Panc1 (cell line): Measurements from ENCODE around the gene ERC2.

Source experiments
- POLR2AphosphoS5 ChIP-seq: IDR thresholded peaks from 2 replicates; pipeline ENCODE4 v1.6.1; 2012; ENCODE audit warnings: mild to moderate bottlenecking, low read depth, low read length, moderate library complexity
- SIN3A ChIP-seq: IDR thresholded peaks from 2 replicates; pipeline ENCODE4 v1.6.1; 2012; ENCODE audit warnings: low read depth, mild to moderate bottlenecking, low read length, moderate library complexity, borderline replicate concordance; ENCODE audit not compliant: insufficient read depth
- TCF7L2 ChIP-seq: IDR thresholded peaks from 2 replicates; pipeline ENCODE4 v1.6.1; 2011; ENCODE audit warnings: mild to moderate bottlenecking, low read depth, low read length, inconsistent platforms
- TF ChIP-seq, protein P1 (sequence below): fragments of 450-650 bp; IDR thresholded peaks from 2 replicates; pipeline ENCODE4 v1.5.1; 2017; ENCODE audit warnings: mild to moderate bottlenecking

DNA sequence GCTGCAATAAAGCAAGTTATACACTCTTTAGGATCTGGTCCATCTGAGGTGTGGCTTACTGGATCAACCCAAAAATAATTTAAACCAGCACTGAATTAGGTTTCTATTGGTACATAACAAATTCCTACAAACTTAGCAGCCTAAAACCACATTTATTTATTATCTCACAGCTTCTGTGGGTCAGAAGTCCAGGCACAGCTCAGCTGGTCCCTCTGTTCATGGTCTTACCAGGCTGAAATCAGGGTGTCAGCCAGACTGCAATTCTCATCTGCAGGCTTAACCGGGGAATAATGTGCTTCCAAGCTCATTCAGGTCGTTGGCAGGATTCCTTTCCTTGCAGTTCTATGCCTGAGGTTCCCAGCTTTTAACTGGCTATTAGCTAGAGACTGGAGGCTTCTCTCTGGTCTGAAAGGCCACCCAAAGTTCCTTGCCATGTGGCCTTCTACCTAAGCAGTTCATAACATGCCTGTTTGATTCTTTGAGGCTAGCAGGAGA, 503.7 kb downstream of the ERC2 start:
- TF ChIP-seq, protein P1, sequence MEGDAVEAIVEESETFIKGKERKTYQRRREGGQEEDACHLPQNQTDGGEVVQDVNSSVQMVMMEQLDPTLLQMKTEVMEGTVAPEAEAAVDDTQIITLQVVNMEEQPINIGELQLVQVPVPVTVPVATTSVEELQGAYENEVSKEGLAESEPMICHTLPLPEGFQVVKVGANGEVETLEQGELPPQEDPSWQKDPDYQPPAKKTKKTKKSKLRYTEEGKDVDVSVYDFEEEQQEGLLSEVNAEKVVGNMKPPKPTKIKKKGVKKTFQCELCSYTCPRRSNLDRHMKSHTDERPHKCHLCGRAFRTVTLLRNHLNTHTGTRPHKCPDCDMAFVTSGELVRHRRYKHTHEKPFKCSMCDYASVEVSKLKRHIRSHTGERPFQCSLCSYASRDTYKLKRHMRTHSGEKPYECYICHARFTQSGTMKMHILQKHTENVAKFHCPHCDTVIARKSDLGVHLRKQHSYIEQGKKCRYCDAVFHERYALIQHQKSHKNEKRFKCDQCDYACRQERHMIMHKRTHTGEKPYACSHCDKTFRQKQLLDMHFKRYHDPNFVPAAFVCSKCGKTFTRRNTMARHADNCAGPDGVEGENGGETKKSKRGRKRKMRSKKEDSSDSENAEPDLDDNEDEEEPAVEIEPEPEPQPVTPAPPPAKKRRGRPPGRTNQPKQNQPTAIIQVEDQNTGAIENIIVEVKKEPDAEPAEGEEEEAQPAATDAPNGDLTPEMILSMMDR: no peak
- no peak for TF ChIP-seq SIN3A
- no peak for TF ChIP-seq POLR2AphosphoS5
- TF ChIP-seq TCF7L2: no peak
